HG02759 (cell line): ENCODE results near the gene SMURF2.
"Not testable (repeated sequence)": the region's sequence is repeated elsewhere in the genome, so short reads cannot be mapped to it uniquely, and the experiment has no call there.

ENCODE experiments used
- ATAC-seq: cut with Tn5 transposase; IDR thresholded peaks from one replicate; pipeline ENCODE4 v1.9.1; 2021; ENCODE audit warnings: mild to moderate bottlenecking, moderate library complexity; ENCODE audit not compliant: unreplicated experiment

Gene SMURF2

DNA sequence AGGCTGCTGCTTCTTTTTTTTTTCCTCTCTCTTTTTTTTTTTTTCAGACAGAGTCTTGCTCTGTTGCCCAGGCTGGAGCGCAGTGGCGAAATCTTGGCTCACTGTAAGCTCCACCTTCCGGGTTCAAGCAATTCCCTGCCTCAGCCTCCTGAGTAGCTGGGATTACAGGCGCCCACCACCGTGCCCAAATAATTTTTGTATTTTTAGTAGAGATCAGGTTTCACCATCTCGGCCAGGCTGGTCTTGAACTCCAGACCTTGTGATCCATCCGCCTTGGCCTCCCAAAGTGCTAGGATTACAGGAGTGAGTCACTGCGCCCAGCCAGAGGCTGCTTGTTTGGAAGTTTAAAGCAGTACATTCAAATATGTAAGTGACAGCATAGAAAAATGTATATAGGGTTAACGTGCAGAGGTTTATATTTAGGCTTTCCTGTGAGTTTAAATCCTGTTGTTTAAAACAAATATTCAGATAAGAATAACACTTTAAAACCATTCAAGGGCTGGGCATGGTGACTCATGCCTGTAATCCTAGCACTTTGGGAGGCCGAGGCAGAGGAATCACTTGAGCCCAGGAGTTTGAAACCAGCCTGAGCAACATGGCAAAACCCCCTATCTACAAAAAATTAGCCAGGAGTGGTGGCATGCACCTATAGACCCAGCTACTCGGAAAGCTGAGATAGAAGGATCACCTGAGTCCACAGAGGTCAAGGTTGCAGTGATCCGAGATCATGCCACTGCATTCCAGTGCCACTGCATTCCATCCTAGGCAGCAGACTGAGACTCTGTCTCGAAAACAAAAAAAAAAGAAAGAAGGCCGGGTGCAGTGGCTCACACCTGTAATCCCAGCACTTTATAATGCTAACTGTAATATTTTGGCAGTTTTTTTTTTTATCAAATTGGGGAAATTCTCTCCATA, 6.0 kb upstream of the SMURF2 start:
- ATAC-seq, result not testable (repeated sequence)

DNA sequence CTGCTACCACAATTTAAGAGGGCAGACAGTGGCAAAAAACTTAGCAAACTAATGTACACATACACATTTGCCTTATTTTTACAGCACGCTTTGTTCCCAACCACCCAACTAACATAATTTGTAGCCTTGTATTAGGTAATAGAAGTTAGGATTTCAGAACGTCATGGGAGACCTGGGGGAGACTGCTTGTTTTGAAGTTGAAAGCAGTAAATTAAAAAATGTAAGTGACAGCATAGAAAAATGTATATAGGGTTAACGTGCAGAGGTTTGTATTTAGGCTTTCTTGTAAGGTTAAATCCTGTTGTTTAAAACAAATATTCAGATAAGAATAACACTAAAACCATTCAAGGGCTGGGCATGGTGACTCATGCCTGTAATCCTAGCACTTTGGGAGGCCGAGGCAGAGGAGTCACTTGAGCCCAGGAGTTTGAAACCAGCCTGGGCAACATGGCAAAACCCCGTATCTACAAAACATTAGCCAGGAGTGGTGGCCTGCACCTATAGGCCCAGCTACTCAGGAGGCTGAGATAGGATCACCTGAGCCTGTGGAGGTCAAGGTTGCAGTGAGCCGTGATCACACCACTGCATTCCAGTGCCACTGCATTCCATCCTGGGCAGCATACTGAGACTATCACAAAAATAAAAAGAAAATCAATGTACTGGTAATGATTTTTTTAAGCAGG, 2.3 kb upstream of the SMURF2 start:
- not testable (repeated sequence) for ATAC-seq

- not testable (repeated sequence) for ATAC-seq
These were observed 1.7 kb upstream of the SMURF2 start for GRCh38 chr17:64663836-64664235.

- ATAC-seq, result no peak
These were observed 764 bp upstream of the SMURF2 start for GRCh38 chr17:64662774-64663367.

- peak; percentile 46 for ATAC-seq
These were observed 456 bp downstream of the SMURF2 start for GRCh38 chr17:64661726-64661975.

- ATAC-seq, result peak; percentile 1
These were observed 955 bp downstream of the SMURF2 start for GRCh38 chr17:64660978-64661725.

DNA sequence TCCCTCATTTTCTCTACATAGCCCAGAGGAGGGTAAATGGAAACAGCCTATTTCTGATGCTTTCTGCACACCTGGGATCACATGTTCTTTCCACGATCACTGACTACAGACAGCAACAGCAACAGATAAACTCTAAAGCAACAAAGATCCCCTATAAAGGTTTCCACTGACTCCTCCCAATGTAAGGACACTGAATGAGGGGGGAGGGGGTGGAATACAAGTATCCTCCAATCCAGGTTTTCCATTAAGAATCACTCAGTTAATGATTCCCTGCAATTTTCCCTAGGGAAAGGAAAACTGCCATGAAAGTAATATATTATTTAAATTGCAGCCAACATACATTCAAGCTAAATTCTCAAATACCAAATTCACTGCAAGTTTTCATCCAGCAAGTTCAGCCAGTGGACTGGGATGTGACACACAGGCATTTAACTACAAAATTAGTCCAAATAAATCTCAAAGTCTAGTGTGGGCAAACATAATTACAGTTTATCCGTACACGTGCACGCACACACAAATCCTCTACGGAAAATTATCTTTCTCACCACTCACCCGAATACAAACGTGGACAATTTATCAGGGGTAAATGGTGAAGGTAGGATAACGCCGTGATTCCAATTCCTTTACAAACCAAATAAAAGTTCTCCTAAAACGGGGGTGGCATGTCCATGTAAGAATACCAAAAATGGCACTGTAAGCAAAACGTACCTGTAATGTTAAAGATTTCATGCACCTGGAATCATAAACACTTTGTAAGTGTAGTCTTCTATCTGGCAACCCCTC, 1.7 kb downstream of the SMURF2 start:
- not testable (repeated sequence) for ATAC-seq

DNA sequence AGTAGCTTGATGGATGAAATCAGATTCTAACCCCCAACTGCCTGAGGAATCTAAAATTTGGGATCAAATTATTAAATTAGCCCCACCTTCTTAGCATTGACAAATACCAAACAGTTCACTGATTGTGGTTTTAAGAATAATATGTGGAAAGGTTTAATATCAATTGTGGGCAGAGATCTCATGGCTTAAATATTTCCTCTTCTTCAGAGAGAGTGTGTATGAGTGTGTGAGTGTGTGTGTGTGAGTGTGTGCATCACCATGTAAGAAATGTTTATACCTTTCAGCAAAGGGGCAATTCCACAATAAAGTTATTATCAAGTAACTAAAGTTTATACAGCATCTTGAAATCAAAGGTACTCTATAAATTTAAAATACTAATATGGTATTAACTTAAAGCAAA, 3.2 kb downstream of the SMURF2 start:
- no peak for ATAC-seq

- no peak for ATAC-seq
These were observed 4.4 kb downstream of the SMURF2 start for GRCh38 chr17:64657610-64658125.

DNA sequence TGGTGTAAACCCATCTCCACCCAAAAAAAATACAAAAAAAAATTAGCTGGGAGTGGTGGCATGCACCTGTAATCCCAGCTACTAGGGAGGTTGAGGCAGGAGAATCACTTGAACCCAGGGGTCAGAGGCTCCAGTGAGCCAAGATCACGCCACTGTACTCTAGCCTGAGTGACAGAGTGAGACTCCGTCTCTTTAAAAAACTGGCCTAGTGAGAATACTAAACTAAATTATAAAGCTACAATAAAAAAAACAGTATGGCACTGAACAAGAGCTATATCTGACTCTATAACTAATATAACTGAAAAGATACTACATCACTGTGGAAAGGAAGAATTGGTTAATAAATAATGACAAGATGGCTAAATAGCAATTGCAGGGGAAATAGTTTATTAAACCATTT, 6.4 kb downstream of the SMURF2 start:
- no peak for ATAC-seq

- no peak for ATAC-seq
These were observed 8.1 kb downstream of the SMURF2 start for GRCh38 chr17:64653985-64654355.

- ATAC-seq, result no peak
These were observed 8.7 kb downstream of the SMURF2 start for GRCh38 chr17:64653325-64653984.

GRCh38 chr17:64651889-64652288, 10.2 kb downstream of the SMURF2 start:
- ATAC-seq, result no peak

DNA sequence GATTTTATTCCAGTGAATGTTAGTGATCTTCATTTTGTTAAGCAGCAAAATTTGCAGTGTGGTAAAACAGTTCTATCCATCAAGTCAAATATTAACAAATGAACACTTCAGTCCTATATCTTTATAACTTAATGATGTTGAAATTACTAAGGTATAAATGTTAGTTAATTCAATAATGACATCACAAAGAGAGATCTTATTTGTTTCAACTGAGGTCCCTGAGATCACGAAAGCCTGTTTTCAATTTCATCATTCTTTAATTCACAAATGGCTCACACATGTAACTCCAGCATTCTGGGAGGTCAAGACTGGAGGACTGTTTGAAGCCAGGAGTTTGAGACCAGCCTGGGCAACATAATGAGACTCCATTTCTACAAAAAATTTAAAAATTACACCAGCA, 13.9 kb downstream of the SMURF2 start:
- ATAC-seq, result no peak

DNA sequence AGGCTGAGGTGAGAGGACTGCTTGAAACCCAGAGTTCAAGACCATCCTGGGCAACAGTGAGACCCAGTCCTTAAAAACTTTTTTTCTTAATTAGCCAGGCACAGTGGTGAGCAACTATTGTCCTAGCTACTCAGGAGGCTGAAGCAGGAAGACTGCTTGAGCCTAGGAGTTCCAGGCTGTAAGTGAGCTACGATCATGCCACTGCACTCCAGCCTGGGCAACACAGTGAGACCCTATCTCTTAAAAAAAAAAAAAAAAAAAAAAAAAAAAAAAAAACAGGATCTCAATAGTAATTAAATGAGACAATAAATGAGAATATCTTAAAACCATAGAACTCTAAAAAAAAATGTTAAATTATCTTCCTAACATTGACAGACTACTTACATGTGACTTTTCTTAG, 14.3 kb downstream of the SMURF2 start:
- ATAC-seq, result no peak

DNA sequence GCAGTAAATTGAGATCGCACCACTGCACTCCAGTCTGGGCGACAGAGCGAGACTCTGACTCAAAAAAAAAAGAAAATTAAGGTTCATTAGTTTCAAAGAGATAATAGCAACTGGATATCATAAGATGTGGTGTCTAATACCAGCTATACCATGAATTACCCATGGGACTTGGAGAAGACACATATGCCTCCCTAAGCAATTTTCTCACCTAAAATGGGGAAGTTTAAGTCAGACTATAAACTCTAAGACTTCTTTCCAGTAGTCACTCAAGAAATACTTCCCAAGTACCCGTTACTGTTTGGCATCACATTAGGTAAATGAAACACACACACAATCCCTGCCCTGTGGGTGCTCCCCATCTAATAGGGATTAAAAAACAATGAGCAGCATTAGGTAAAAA, 22.6 kb downstream of the SMURF2 start:
- no peak for ATAC-seq

DNA sequence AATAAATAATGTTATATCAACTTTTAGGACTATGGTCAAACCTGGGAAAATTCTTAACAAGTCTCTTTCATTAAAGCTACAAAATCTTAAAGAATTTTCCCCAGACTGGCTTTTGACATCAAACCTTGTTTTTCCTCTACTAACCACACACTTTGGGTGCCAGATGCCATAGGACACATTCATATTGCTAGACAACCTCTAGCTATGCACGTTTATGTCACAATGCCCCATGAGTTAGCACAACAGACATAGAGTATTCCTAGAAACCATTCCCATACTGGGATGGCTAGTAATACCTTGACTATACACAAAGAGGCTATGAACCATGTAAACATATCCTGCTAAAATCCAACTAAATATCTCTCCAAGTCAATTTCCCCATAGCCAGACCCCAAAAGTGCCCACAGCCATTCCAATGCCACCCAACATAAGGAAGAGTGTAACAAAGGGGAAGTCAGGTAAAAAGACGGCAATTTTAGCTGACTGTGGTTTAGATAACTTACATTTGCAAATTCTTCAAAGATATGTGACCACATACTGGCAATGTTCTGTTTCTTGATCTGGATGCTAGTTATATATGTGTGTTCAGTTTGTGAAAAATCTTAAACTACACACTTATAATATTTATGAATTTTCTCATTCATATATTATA, 23.4 kb downstream of the SMURF2 start:
- ATAC-seq, result no peak

GRCh38 chr17:64635647-64636305, 26.3 kb downstream of the SMURF2 start:
- ATAC-seq, result peak; percentile 74

GRCh38 chr17:64634218-64634617, 27.9 kb downstream of the SMURF2 start:
- no peak for ATAC-seq
